Measurements from ENCODE around the gene MID2. TPM values are rescaled to one million over a fixed set of nuclear protein-coding genes. Genes with fewer than 3 reads are reported as not detected.

MID2 gene
- 10 to 100 TPM; 37.9 to 55.3 (median 46.5) TPM for total RNA-seq

- no peaks in the 10 kb centered on the region for H3K9me3 ChIP-seq
- H3K27me3 ChIP-seq = no peaks in the 10 kb centered on the region
- intact Hi-C loops (cut with DNase I) = no loop called here
- DNase-seq = peak; percentile 81 to 83
- TF ChIP-seq POLR2A (IDR thresholded peaks at IDR 0.05) (peak in 1 of 2 donors; percentile 58), CTCF (IDR thresholded peaks at IDR 0.05) (no peak)
- WGBS, 2 donors = 0% methylated on average over 1 to 7 of the region's 32 CpGs
- H3K4me1 ChIP-seq = no peaks in the 10 kb centered on the region
- peak within 1 kb of the TSS; percentile 80 to 93 (median 93) for H3K27ac ChIP-seq
- no peaks in the 10 kb centered on the region for H3K36me3 ChIP-seq
- H3K4me3 ChIP-seq (replicated peaks in 1 of 3) = peak within 1 kb of the TSS in 2 of 3 donors; percentile 13 to 41
Measured at GRCh38 chrX:107825698-107826237, at the start of gene MID2. MID2 (plus strand) TSS chrX:107825866; CDS start chrX:107826427, 561 bp downstream.

- peak overlapping the region; percentile 76 to 90 (median 86) for H3K27ac ChIP-seq
- peak; percentile 30 to 94 (median 72) for TF ChIP-seq CTCF (IDR thresholded peaks at IDR 0.05)
- peak in 1 of 2 donors; percentile 47 for TF ChIP-seq POLR2A (IDR thresholded peaks at IDR 0.05)
- H3K36me3 ChIP-seq = no peaks in the 10 kb centered on the region
- peaks cover 0 to 9% of the 10 kb centered on the region in 2 donors for H3K4me1 ChIP-seq
- WGBS, 2 donors = 6% methylated on average over 20 of the region's 20 CpGs
- H3K27me3 ChIP-seq = no peaks in the 10 kb centered on the region
- intact Hi-C loops (cut with DNase I) = loop anchor here (5.0 kb wide), 1 partner anchor 115 kb away; no protein-coding TSS in a partner anchor
- no peaks in the 10 kb centered on the region for H3K9me3 ChIP-seq
- H3K4me3 ChIP-seq (replicated peaks in 1 of 3) = peak overlapping the region in 1 of 3 donors; percentile 38
- peak; percentile 88 to 91 for DNase-seq
Measured at GRCh38 chrX:107776649-107777535, 48.8 kb upstream of the MID2 start.

GRCh38 chrX:107777536-107777832 is 48.2 kb upstream of the MID2 start, which contains the start of gene NCBP2L:
NCBP2L (plus strand) TSS chrX:107777733; CDS start chrX:107794221, 16,488 bp downstream.
- H3K4me3 ChIP-seq (replicated peaks in 1 of 3) = peak within 1 kb of the TSS in 1 of 3 donors; percentile 38
- no peaks in the 10 kb centered on the region for H3K27me3 ChIP-seq
- H3K36me3 ChIP-seq = no peaks in the 10 kb centered on the region
- TF ChIP-seq POLR2A (IDR thresholded peaks at IDR 0.05) = no peak
- no peak for TF ChIP-seq CTCF (IDR thresholded peaks at IDR 0.05)
- WGBS, 2 donors = 58 to 70% methylated on average over 3 to 6 of the region's 6 CpGs
- no peak for DNase-seq
- H3K27ac ChIP-seq = peak within 1 kb of the TSS; percentile 30 to 90 (median 76)
- no peaks in the 10 kb centered on the region for H3K9me3 ChIP-seq
- peaks cover 0 to 9% of the 10 kb centered on the region in 2 donors for H3K4me1 ChIP-seq
- intact Hi-C loops (cut with DNase I) = loop anchor here (5.0 kb wide), 1 partner anchor 115 kb away; no protein-coding TSS in a partner anchor

- no peak overlapping the region for H3K4me3 ChIP-seq (replicated peaks in 1 of 3)
- H3K36me3 ChIP-seq = no peaks in the 10 kb centered on the region
- H3K27ac ChIP-seq = no peak overlapping the region
- no peaks in the 10 kb centered on the region for H3K9me3 ChIP-seq
- TF ChIP-seq CTCF (IDR thresholded peaks at IDR 0.05) (no peak), POLR2A (IDR thresholded peaks at IDR 0.05) (no peak)
- intact Hi-C loops (cut with DNase I) = loop anchor here (10.0 kb wide), 1 partner anchor 194 kb away; no protein-coding TSS in a partner anchor
- no peaks in the 10 kb centered on the region for H3K27me3 ChIP-seq
- no peak for DNase-seq
- H3K4me1 ChIP-seq = no peaks in the 10 kb centered on the region
- 94 to 100% methylated on average over 9 of the region's 9 CpGs for WGBS, 2 donors
Measured at GRCh38 chrX:107780525-107780924, 45.1 kb upstream of the MID2 start.

Data from thyroid gland (tissue), 4 donors.